Aorta (tissue), 5 donors: ENCODE data around the gene MXRA8. TPM values are rescaled to one million over a fixed set of nuclear protein-coding genes. Genes with fewer than 3 reads are reported as not detected.

Experiments
- ATAC-seq: fragments of 200-7000 bp; cut with Tn5 transposase; one replicate; pipeline ENCODE4 v1.9.1; 2022; ENCODE audit warnings: moderate library complexity; ENCODE audit not compliant: low FRiP score
- DNase-seq, 2 donors: peaks; one replicate each; pipeline ENCODE4 v3.0.0-alpha.2; 2020
- H3K27ac ChIP-seq, 2 donors: one replicate each; pipeline ENCODE4 v1.5.1; 2013; ENCODE audit warnings: low read length in 2 of 2, mild to moderate bottlenecking in 2 of 2, moderate library complexity in 2 of 2, control low read depth in 1 of 2, inconsistent platforms in 1 of 2, low read depth in 1 of 2
- H3K27me3 ChIP-seq, 2 donors: one replicate each; pipeline ENCODE4 v1.6.1; 2013; ENCODE audit warnings: control low read depth in 1 of 2, low read length in 1 of 2, mild to moderate bottlenecking in 1 of 2, moderate library complexity in 1 of 2; ENCODE audit not compliant: insufficient read depth in 2 of 2, control insufficient read depth in 1 of 2
- H3K36me3 ChIP-seq, 2 donors: one replicate each; pipeline ENCODE4 v1.6.1; 2013; ENCODE audit warnings: control low read depth in 1 of 2, low read length in 1 of 2, mild to moderate bottlenecking in 1 of 2; ENCODE audit not compliant: insufficient read depth in 2 of 2, control insufficient read depth in 1 of 2
- H3K4me1 ChIP-seq, 2 donors: one replicate each; pipeline ENCODE4 v1.6.1; 2013; ENCODE audit warnings: low read length in 2 of 2, control low read depth in 1 of 2, mild to moderate bottlenecking in 1 of 2, moderate library complexity in 1 of 2; ENCODE audit not compliant: insufficient read depth in 2 of 2, control insufficient read depth in 1 of 2
- H3K4me3 ChIP-seq, 2 donors: one replicate each; pipeline ENCODE4 v1.5.1; 2013; ENCODE audit warnings: low read length in 2 of 2, control low read depth in 1 of 2, mild to moderate bottlenecking in 1 of 2
- H3K9me3 ChIP-seq: one replicate; pipeline ENCODE4 v1.6.1; 2013; ENCODE audit warnings: mild to moderate bottlenecking, low read length; ENCODE audit not compliant: control insufficient read depth
- WGBS, 2 donors: extraction: QIAGEN DNeasy Blood & Tissue Kit; methylation state at CpG; one replicate each; pipeline ENCODE4 v1.1.7; 2013; 5-methylcytosine and 5-hydroxymethylcytosine counted together
- intact Hi-C, 2 donors: fragments of 100-400 bp; cut with DNase I; formaldehyde crosslinking; loops; one replicate each; pipeline versions ENCODE4 v1.14.2 to v1.15.0; 2022
- polyA plus RNA-seq, 2 donors: library from polyadenylated mRNA; stranded (reverse); fragments of 200-250 nt; gene quantifications; one replicate each; pipeline ENCODE4 v1.2.3, GENCODE V29; 2013
- total RNA-seq, 2 donors: library from RNA; stranded (reverse); fragmentation: NEBNext Ultra II Directional; extraction: Animal tissue kit (Norgen Biotek cat#: 25700); gene quantifications; one replicate each; pipeline ENCODE4 v1.2.1, GENCODE V29; 2021
- donor health status: healthy with polysubstance abuse.
- donor health status: Bipolar disorder and iron deficiency.
- donor health status: DM: no; HTN: no; CAD: no.
- donor health status: DM: no; HTN: no; CAD: no.
- donor health status: DM: yes; HTN: yes; CAD: no.

The MXRA8 gene
- total and polyA plus RNA-seq, 4 donors: 52.3 to 364 (median 163) TPM

GRCh38 chr1:1329304-1330210 lies 28.8 kb downstream of the MXRA8 start:
- H3K27me3 ChIP-seq: no peaks in the 10 kb centered on the region
- 90% methylated on average over 58 of the region's 58 CpGs for WGBS, 2 donors
- H3K27ac ChIP-seq: no peak overlapping the region
- intact Hi-C loops: no loop called here
- DNase-seq: no peak
- H3K36me3 ChIP-seq: no peaks in the 10 kb centered on the region
- no peaks in the 10 kb centered on the region for H3K9me3 ChIP-seq
- no peak for ATAC-seq
- no peaks in the 10 kb centered on the region for H3K4me1 ChIP-seq
- no peak overlapping the region for H3K4me3 ChIP-seq

DNA sequence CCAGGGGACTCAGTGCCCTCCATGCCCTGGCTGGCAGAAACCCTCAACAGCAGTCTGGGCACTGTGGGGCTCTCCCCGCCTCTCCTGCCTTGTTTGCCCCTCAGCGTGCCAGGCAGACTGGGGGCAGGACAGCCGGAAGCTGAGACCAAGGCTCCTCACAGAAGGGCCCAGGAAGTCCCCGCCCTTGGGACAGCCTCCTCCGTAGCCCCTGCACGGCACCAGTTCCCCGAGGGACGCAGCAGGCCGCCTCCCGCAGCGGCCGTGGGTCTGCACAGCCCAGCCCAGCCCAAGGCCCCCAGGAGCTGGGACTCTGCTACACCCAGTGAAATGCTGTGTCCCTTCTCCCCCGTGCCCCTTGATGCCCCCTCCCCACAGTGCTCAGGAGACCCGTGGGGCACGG lies 30.1 kb downstream of the MXRA8 start:
- H3K27me3 ChIP-seq: no peaks in the 10 kb centered on the region
- no peak overlapping the region for H3K27ac ChIP-seq
- no peak overlapping the region for H3K4me3 ChIP-seq
- no peaks in the 10 kb centered on the region for H3K4me1 ChIP-seq
- no peaks in the 10 kb centered on the region for H3K36me3 ChIP-seq
- H3K9me3 ChIP-seq: no peaks in the 10 kb centered on the region
- intact Hi-C loops: no loop called here
- ATAC-seq (no peak), DNase-seq (no peak)
- 67 to 73% methylated on average over 14 to 15 of the region's 15 CpGs for WGBS, 2 donors

GRCh38 chr1:1327291-1327690 lies 31.1 kb downstream of the MXRA8 start:
- Histone ChIP-seq H3K4me1 (no peaks in the 10 kb centered on the region), H3K4me3 (no peak overlapping the region), H3K36me3 (no peaks in the 10 kb centered on the region), H3K9me3 (no peaks in the 10 kb centered on the region), H3K27ac (no peak overlapping the region), H3K27me3 (no peaks in the 10 kb centered on the region)
- DNase-seq (no peak), ATAC-seq (no peak)
- WGBS, 2 donors: 91 to 92% methylated on average over 40 of the region's 40 CpGs
- intact Hi-C loops: no loop called here

DNA sequence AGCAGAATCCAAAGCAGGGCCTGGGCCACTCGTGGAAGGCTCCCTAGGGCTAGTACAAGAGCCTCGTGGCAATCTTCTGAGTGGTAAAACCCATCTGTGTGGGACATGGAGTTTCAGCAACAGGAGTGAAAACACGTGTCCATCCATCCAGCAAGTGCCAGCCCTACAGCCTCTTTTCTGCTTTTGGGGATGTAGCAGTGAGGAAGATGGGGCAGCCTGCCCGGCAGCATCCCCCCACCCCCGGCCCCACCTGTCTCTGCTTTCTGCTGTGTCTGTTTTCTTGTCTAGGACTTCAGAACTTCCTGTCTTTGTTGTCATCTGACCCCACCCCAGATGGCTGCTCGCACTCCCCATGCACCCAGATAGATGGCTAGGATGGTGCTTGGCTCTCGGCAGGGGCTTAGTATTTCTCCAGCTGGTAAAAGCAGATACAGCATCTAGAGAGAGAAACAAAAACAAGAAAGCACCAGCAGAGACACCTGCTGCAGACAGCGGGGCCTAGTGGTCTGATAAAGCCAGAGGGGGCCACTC lies 32.2 kb downstream of the MXRA8 start:
- DNase-seq (no peak), ATAC-seq (no peak)
- no peaks in the 10 kb centered on the region for H3K36me3 ChIP-seq
- H3K4me1 ChIP-seq: no peaks in the 10 kb centered on the region
- no peaks in the 10 kb centered on the region for H3K27me3 ChIP-seq
- no peaks in the 10 kb centered on the region for H3K9me3 ChIP-seq
- no peak overlapping the region for H3K27ac ChIP-seq
- 69 to 74% methylated on average over 8 of the region's 8 CpGs for WGBS, 2 donors
- no peak overlapping the region for H3K4me3 ChIP-seq
- intact Hi-C loops: no loop called here

DNA sequence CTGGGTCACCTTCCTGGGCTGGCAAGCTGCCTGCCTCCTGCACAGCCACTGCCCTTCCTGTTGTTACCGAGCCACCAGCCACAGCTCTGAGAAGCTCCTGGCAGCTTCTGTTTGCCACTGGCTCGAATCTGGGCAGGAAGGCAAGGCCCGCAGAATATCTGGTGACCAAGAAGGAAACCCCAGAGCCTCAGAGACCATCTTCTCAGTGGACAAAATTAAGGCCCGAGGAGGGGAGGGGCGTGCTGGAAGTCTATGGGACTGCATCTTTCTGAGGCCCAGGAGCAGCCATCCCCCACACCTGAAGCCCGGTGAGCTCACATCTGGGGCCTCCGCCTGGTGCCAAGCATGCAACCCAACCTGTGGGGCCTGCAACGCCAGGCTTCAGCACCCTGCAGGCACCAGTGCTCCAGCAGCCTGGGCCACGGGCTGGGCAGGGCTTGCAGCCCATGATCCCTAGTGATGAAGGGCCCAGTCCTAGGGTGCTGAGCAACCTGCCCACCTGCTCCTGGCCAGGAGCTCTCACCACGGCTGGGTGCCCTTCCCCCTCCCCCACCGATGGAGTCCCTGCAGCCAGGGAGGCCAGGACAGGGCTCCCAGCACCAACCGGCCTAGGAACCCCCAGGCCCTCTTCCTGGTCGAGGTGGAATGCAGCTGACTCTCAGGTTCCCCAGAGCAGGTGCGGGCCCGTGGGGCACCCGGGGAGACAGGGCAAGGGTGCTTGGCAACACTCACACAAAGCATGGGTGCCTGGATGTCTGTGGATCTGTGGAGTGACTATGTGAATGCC lies 32.9 kb downstream of the MXRA8 start:
- DNase-seq (no peak), ATAC-seq (no peak)
- H3K9me3 ChIP-seq: no peaks in the 10 kb centered on the region
- no peaks in the 10 kb centered on the region for H3K36me3 ChIP-seq
- H3K27ac ChIP-seq: peak overlapping the region in 1 of 2 donors; percentile 7
- H3K27me3 ChIP-seq: no peaks in the 10 kb centered on the region
- H3K4me3 ChIP-seq: peak overlapping the region; percentile 36 to 81
- no peaks in the 10 kb centered on the region for H3K4me1 ChIP-seq
- 51 to 58% methylated on average over 16 of the region's 16 CpGs for WGBS, 2 donors
- intact Hi-C loops: no loop called here

DNA sequence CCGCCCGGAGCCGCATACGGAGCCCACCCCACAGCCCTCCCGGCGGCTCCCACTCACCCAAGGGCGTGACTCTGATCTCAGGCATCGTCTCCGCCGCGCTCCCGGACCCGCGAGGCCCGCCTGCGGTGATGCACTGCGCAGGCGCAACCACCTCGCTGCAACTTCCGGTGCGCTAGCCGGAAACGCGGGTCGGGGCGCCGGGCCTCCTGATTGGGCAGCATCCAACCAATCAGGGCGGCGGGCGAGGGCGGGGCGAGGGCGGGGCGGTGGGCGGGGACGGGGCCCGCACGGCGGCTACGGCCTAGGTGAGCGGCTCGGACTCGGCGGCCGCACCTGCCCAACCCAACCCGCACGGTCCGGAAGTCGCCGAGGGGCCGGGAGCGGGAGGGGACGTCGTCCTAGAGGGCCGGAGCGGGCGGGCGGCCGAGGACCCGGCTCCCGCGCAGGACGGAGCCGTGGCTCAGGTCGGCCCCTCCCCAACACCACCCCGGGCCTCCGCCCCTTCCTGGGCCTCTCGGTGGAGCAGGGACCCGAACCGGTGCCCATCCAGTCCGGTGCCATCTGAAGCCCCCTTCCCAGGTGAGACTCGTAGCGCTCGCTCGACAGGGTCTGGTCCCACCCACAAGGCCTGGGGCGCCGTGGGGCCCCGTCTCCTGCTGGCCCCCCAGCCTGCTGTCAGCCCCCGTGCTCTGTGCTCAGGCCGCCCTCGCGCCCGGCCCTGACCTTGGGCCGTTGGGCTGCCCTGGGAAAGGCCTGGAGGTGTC lies 33.6 kb downstream of the MXRA8 start, which contains the start of the genes CPTP and INTS11:
TSS of gene CPTP (plus strand) at position 279 of the 764 bp plus-strand sequence. CDS start 2,109 bp downstream, outside the sequence.
TSS of gene INTS11 (minus strand) at position 137 of the 764 bp plus-strand sequence. CDS start at position 85, 52 bp downstream.
- ATAC-seq (peak; percentile 89), DNase-seq (peak; percentile 97 to 98)
- Histone ChIP-seq H3K4me1 (no peaks in the 10 kb centered on the region), H3K9me3 (no peaks in the 10 kb centered on the region), H3K4me3 (peak within 1 kb of the TSS; percentile 84 to 89), H3K36me3 (no peaks in the 10 kb centered on the region), H3K27ac (peak within 1 kb of the TSS in 1 of 2 donors; percentile 13), H3K27me3 (no peaks in the 10 kb centered on the region)
- 1% methylated on average over 63 to 84 of the region's 84 CpGs for WGBS, 2 donors
- intact Hi-C loops: no loop called here

DNA sequence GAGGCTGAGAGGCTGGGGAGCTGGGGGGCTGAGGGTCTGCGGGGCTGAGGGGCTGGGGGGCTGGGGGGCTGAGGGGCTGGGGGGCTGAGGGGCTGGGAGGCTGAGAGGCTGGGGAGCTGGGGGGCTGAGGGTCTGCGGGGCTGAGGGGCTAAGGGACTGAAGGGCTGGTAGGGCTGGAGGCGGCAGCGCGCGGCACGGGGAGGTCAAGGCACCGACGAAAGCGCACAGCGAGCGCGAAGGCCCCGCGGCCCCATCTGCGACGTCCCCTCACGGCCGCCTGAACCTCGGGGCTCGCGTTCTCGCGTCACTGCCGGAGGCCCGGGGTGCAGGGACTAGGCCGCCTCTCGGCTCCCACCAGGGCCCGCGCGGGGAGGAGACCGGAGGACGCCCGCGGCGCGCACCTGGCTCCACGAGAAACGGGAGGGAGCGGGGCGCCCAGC lies 34.3 kb downstream of the MXRA8 start:
- Histone ChIP-seq H3K36me3 (no peaks in the 10 kb centered on the region), H3K4me3 (peak overlapping the region; percentile 84 to 89), H3K27ac (peak overlapping the region in 1 of 2 donors; percentile 13), H3K4me1 (no peaks in the 10 kb centered on the region), H3K27me3 (no peaks in the 10 kb centered on the region), H3K9me3 (no peaks in the 10 kb centered on the region)
- intact Hi-C loops: no loop called here
- WGBS, 2 donors: 0 to 1% methylated on average over 5 to 41 of the region's 41 CpGs
- ATAC-seq (no peak), DNase-seq (no peak)

DNA sequence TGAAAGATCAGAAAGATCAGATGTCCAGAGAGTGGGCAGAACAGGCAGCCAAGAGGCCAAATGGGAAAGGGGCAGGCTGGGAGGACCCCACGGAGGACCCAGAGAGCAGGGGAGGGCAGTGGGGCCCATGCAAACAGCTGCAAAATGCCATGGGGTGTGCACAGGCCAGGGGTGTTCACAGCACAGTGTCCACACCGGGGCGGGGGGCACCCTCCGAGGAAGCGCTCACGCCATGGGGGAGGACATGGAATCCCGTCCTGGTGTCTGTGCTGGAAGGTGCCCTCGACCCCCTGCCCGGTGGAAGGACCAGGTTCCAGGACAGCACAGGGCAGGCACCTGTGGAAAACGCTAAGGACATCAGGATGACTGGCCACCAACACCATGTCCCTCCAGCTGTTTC lies 35.4 kb downstream of the MXRA8 start:
- intact Hi-C loops: no loop called here
- no peaks in the 10 kb centered on the region for H3K4me1 ChIP-seq
- no peaks in the 10 kb centered on the region for H3K9me3 ChIP-seq
- WGBS, 2 donors: 86% methylated on average over 7 to 10 of the region's 10 CpGs
- no peak for DNase-seq
- H3K36me3 ChIP-seq: no peaks in the 10 kb centered on the region
- no peak overlapping the region for H3K27ac ChIP-seq
- no peak for ATAC-seq
- H3K27me3 ChIP-seq: no peaks in the 10 kb centered on the region
- no peak overlapping the region for H3K4me3 ChIP-seq
